Activated CD4-positive, alpha-beta memory T cell treated with anti-CD3 and anti-CD28 coated beads for 36 hours (primary cell): ENCODE measurements around the gene SSR2. TPM values are rescaled to one million over a fixed set of nuclear protein-coding genes. Genes with fewer than 3 reads are reported as not detected.
A peak's percentile ranks its signal among the peaks of the same experiment; 100 is the strongest.

ENCODE experiments used
- CTCF ChIA-PET: fragments of 350-600 bp; sonication (Branson Sonifier 250); formaldehyde crosslinking; loops from one replicate; lab custom pipeline; 2021; ENCODE audit warnings: antibody characterized with exemption, inconsistent platforms; lab: Charles Lee
- POLR2A ChIA-PET: fragments of 350-600 bp; sonication (Branson Sonifier 250); formaldehyde crosslinking; loops from one replicate; lab custom pipeline; 2021; ENCODE audit warnings: antibody characterized with exemption; lab: Charles Lee
- DNase-seq: peaks from one replicate; pipeline ENCODE4 v3.0.0-alpha.2; 2020
- H3K27ac Mint-ChIP-seq: one replicate; pipeline ENCODE4 v1.8.0; 2021; ENCODE audit warnings: mixed read lengths
- H3K27me3 Mint-ChIP-seq: one replicate; pipeline ENCODE4 v1.8.0; 2021; ENCODE audit warnings: mixed read lengths
- H3K36me3 Mint-ChIP-seq: one replicate; pipeline ENCODE4 v1.8.0; 2021; ENCODE audit warnings: mixed read lengths
- H3K4me1 Mint-ChIP-seq: one replicate; pipeline ENCODE4 v1.8.0; 2021; ENCODE audit warnings: low read depth, mixed read lengths
- H3K4me3 Mint-ChIP-seq: one replicate; pipeline ENCODE4 v1.8.0; 2021; ENCODE audit warnings: mild to moderate bottlenecking, mixed read lengths
- H3K9me3 Mint-ChIP-seq: one replicate; pipeline ENCODE4 v1.8.0; 2021; ENCODE audit warnings: mixed read lengths
- intact Hi-C: fragments of 100-400 bp; cut with micrococcal nuclease; formaldehyde crosslinking; loops from one replicate; pipeline ENCODE4 v1.15.1; 2023
- total RNA-seq, 2 experiments: library from RNA; stranded (reverse); gene quantifications; one replicate each; pipeline ENCODE4 v1.2.3, GENCODE V29; 2021

SSR2 gene
- total RNA-seq, 2 experiments from 2014 or later = 171 to 175 TPM

- no peak overlapping the region for H3K4me3 Mint-ChIP-seq
- H3K9me3 Mint-ChIP-seq = no peaks in the 10 kb centered on the region
- H3K27ac Mint-ChIP-seq = peak overlapping the region; percentile 39
- DNase-seq = no peak
- peaks cover 19% of the 10 kb centered on the region for H3K4me1 Mint-ChIP-seq
- ChIA-PET CTCF (interaction anchor here (0.6 to 2.4 kb wide), 4 partner anchors 14 to 62 kb away, joined by 3 to 9 read pairs (median 3); partner anchors contain the start of gene SSR2), POLR2A (no interaction called here)
- intact Hi-C loops = no loop called here
- no peaks in the 10 kb centered on the region for H3K27me3 Mint-ChIP-seq
- peaks cover 30% of the 10 kb centered on the region for H3K36me3 Mint-ChIP-seq
Observed at GRCh38 chr1:156006666-156007376, 13.9 kb downstream of the SSR2 start.

DNA sequence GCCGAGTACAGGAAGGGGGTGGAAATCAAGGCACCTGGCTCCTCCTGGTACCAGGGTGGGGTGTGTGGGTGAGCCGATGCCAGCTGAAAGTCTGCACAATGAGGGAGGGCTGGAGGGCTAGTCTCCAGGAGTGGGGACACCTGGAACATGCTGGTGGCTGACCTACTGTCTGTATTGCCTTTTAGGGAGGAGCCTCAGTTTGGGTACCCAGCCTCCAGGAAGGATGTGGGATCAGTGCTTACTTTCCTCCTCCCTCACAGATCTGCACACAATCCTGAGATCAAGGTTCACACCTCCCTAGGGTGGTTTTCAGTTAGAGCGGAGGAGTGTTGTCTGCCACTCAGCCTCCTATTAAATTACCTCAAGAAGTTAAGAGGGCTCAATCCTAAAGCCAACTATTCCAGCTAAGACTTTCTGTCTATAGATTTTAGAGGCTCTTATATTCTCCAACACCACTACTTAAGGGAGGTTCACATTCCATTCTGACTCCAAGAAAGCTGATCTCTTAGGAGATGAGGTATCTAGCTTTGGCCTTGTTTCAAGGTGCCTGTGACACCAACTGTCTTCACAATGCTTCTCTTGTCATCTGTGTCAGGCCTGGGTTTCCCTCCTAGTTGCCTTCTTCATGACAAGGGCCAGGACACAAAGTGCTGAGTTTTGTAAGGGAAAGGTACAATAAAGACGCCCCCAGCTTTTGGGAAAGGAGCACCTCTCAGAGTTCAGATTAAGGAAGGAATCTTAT lies 15.7 kb downstream of the SSR2 start:
- intact Hi-C loops = no loop called here
- POLR2A ChIA-PET = interaction anchor here (0.5 to 0.9 kb wide), 2 partner anchors 10 to 48 kb away, joined by 3 read pairs; no protein-coding TSS in a partner anchor
- peak; percentile 38 for DNase-seq
- no peak overlapping the region for H3K4me3 Mint-ChIP-seq
- CTCF ChIA-PET = interaction anchor here (2.4 to 4.4 kb wide), 2 partner anchors 15 to 16 kb away, joined by 9 to 19 read pairs; partner anchors contain the start of gene SSR2
- no peaks in the 10 kb centered on the region for H3K9me3 Mint-ChIP-seq
- peaks cover 19% of the 10 kb centered on the region for H3K4me1 Mint-ChIP-seq
- H3K36me3 Mint-ChIP-seq = peaks cover 16% of the 10 kb centered on the region
- H3K27ac Mint-ChIP-seq = peak overlapping the region; percentile 80
- H3K27me3 Mint-ChIP-seq = no peaks in the 10 kb centered on the region

- H3K27ac Mint-ChIP-seq = no peak overlapping the region
- POLR2A ChIA-PET = no interaction called here
- CTCF ChIA-PET = interaction anchor here (2.5 to 4.4 kb wide), 2 partner anchors 14 to 66 kb away, joined by 5 to 19 read pairs; no protein-coding TSS in a partner anchor
- peaks cover 19% of the 10 kb centered on the region for H3K4me1 Mint-ChIP-seq
- intact Hi-C loops = no loop called here
- H3K36me3 Mint-ChIP-seq = peaks cover 10% of the 10 kb centered on the region
- no peaks in the 10 kb centered on the region for H3K9me3 Mint-ChIP-seq
- DNase-seq = no peak
- no peak overlapping the region for H3K4me3 Mint-ChIP-seq
- H3K27me3 Mint-ChIP-seq = no peaks in the 10 kb centered on the region
Observed at GRCh38 chr1:156003923-156004188, 16.9 kb downstream of the SSR2 start.

DNA sequence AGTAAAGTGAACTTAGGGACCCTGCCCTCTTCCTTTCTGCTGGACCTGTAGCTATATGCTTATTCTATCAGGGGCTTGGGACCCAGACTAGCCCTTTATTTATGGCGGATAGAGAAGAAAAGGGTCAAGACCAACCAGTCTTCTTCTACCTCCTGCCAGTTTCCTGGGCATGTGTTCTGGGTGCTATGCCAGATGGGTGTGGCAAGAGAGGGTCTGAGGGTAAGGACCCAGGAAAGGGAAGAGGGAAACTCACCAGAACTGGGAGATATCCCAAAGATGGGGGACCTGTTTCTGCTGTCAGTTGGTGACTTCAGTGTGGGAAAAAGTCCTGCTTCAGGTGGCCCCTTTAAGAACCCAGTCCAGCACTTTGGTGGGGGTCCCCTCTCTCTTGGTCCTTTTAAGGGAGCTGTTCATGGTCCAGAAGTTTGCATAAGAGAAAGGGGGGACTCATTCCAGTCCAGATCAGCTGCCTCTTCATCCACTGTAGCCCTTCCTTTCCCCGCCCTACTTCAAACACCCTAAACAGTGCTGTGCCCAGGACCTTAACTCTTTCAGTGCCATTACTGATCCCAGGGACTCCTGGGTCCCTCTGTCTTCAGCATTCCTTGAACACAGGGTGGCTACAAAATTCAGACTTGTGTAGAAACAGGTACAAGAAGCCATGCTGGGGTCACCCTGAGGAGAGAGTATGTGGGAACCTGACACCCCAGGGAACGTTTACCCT lies 18.4 kb downstream of the SSR2 start:
- Mint-ChIP-seq H3K27me3 (no peaks in the 10 kb centered on the region), H3K4me3 (no peak overlapping the region), H3K27ac (no peak overlapping the region), H3K36me3 (peaks cover 6% of the 10 kb centered on the region), H3K4me1 (peaks cover 19% of the 10 kb centered on the region), H3K9me3 (no peaks in the 10 kb centered on the region)
- no peak for DNase-seq
- ChIA-PET CTCF (interaction anchor here (2.1 to 4.4 kb wide), 3 partner anchors 13 to 64 kb away, joined by 5 to 19 read pairs (median 8); no protein-coding TSS in a partner anchor), POLR2A (no interaction called here)
- intact Hi-C loops = no loop called here

- H3K36me3 Mint-ChIP-seq = peaks cover 4% of the 10 kb centered on the region
- H3K4me1 Mint-ChIP-seq = peaks cover 17% of the 10 kb centered on the region
- ChIA-PET CTCF (interaction anchor here (0.9 to 4.4 kb wide), 4 partner anchors 12 to 64 kb away, joined by 3 to 19 read pairs (median 6); no protein-coding TSS in a partner anchor), POLR2A (no interaction called here)
- intact Hi-C loops = no loop called here
- no peaks in the 10 kb centered on the region for H3K27me3 Mint-ChIP-seq
- H3K9me3 Mint-ChIP-seq = no peaks in the 10 kb centered on the region
- no peak overlapping the region for H3K27ac Mint-ChIP-seq
- no peak overlapping the region for H3K4me3 Mint-ChIP-seq
- no peak for DNase-seq
Observed at GRCh38 chr1:156001662-156002171, 19.0 kb downstream of the SSR2 start.

GRCh38 chr1:156001021-156001661 lies 19.6 kb downstream of the SSR2 start:
- Mint-ChIP-seq H3K27ac (no peak overlapping the region), H3K36me3 (no peaks in the 10 kb centered on the region), H3K27me3 (no peaks in the 10 kb centered on the region), H3K9me3 (no peaks in the 10 kb centered on the region), H3K4me3 (no peak overlapping the region), H3K4me1 (peaks cover 15% of the 10 kb centered on the region)
- intact Hi-C loops = no loop called here
- ChIA-PET POLR2A (no interaction called here), CTCF (interaction anchor here (0.5 to 4.4 kb wide), 4 partner anchors 11 to 179 kb away, joined by 3 to 19 read pairs (median 6); no protein-coding TSS in a partner anchor)
- no peak for DNase-seq

DNA sequence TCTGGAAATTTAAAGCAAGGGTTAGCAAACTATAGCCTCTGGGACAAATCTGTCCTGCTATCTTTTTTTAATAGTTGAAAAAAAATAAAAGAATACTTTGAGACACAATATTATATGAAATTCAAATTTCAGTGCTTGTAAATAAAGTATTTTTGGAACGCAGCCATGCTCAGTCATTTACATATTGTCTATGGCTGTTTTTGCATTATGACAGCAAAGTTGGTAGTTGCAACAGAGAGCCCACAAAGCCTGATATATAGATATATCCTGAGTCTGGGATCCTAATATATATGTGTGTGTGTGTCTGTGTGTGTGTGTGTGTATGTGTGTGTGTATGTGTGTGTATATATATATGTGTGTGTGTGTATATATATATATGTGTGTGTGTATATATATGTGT lies 20.8 kb downstream of the SSR2 start:
- H3K36me3 Mint-ChIP-seq = no peaks in the 10 kb centered on the region
- no peak overlapping the region for H3K4me3 Mint-ChIP-seq
- peaks cover 7% of the 10 kb centered on the region for H3K4me1 Mint-ChIP-seq
- intact Hi-C loops = no loop called here
- no peak for DNase-seq
- ChIA-PET POLR2A (no interaction called here), CTCF (no interaction called here)
- no peak overlapping the region for H3K27ac Mint-ChIP-seq
- H3K27me3 Mint-ChIP-seq = no peaks in the 10 kb centered on the region
- no peaks in the 10 kb centered on the region for H3K9me3 Mint-ChIP-seq

DNA sequence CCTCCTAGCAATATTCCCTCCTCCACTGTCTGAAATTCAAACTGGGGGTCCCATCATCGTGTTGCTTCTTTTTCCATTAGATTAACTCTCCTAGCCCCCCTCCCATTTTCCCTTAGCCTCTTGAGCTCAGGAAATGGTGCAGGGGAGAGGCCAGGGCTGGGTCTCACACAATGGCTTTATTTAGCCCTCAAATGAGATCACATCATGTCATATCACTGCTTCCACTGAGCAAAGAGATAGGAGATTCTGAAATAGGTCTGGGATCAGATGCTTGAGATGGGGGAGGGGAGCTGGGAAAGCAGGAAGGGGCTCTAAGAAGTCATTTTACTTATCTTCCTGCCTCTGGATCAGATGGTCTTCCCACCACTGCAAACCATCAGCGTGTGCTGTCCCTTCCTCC lies 24.6 kb downstream of the SSR2 start:
- CTCF ChIA-PET = interaction anchor here (0.7 to 1.0 kb wide), 4 partner anchors 30 to 70 kb away, joined by 3 read pairs; no protein-coding TSS in a partner anchor
- H3K36me3 Mint-ChIP-seq = no peaks in the 10 kb centered on the region
- H3K27me3 Mint-ChIP-seq = no peaks in the 10 kb centered on the region
- intact Hi-C loops = no loop called here
- H3K27ac Mint-ChIP-seq = no peak overlapping the region
- POLR2A ChIA-PET = interaction anchor here (1.3 kb wide), 1 partner anchor 62 kb away, joined by 4 read pairs; the partner anchor contains the start of gene KHDC4
- no peak overlapping the region for H3K4me3 Mint-ChIP-seq
- H3K9me3 Mint-ChIP-seq = no peaks in the 10 kb centered on the region
- H3K4me1 Mint-ChIP-seq = no peaks in the 10 kb centered on the region
- DNase-seq = no peak

DNA sequence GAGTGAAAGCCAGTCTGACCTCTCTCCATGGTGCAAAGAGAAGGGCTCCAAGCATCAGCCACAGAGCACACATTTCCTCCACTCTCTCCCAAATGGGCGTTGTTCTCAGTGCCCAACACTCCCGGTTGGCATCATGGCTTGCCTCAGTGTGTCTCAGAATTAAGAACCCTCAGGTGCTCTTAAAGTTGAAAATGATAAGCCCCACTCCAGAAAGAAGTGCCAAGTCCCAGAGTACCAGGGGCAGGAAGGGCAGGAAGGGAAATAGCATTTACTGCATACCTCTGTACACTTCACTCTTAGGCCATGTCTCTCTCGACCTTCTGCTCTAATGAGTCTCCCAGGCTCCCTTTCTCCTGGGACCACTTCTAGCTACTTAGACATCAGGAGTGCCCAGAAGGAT lies 27.2 kb downstream of the SSR2 start:
- no peak overlapping the region for H3K4me3 Mint-ChIP-seq
- no peaks in the 10 kb centered on the region for H3K27me3 Mint-ChIP-seq
- ChIA-PET POLR2A (no interaction called here), CTCF (no interaction called here)
- H3K36me3 Mint-ChIP-seq = no peaks in the 10 kb centered on the region
- intact Hi-C loops = no loop called here
- no peak overlapping the region for H3K27ac Mint-ChIP-seq
- no peaks in the 10 kb centered on the region for H3K9me3 Mint-ChIP-seq
- H3K4me1 Mint-ChIP-seq = peaks cover 6% of the 10 kb centered on the region
- DNase-seq = no peak

GRCh38 chr1:155990005-155990739 lies 30.6 kb downstream of the SSR2 start:
- H3K4me1 Mint-ChIP-seq = peaks cover 6% of the 10 kb centered on the region
- CTCF ChIA-PET = interaction anchor here (0.6 to 5.4 kb wide), 33 partner anchors 11 to 230 kb away, joined by 3 to 92 read pairs (median 5); partner anchors contain the start of genes ARHGEF2, GON4L, KHDC4 and RXFP4
- H3K36me3 Mint-ChIP-seq = no peaks in the 10 kb centered on the region
- intact Hi-C loops = no loop called here
- POLR2A ChIA-PET = interaction anchor here (0.7 to 2.6 kb wide), 3 partner anchors 9 to 56 kb away, joined by 3 to 9 read pairs (median 3); partner anchors contain the start of gene KHDC4
- no peaks in the 10 kb centered on the region for H3K27me3 Mint-ChIP-seq
- H3K9me3 Mint-ChIP-seq = no peaks in the 10 kb centered on the region
- no peak overlapping the region for H3K4me3 Mint-ChIP-seq
- H3K27ac Mint-ChIP-seq = no peak overlapping the region
- DNase-seq = no peak
